PFSK-1 (cell line): ENCODE measurements around the gene DRAXIN.

ENCODE experiments used
- FOXP2 ChIP-seq: optimal IDR thresholded peaks from 2 replicates; pipeline ENCODE3; 2011; ENCODE audit warnings: borderline replicate concordance, control low read depth, inconsistent platforms; ENCODE audit not compliant: insufficient read depth; ENCODE audit errors: extremely low read length, extremely low read depth
- POLR2AphosphoS5 ChIP-seq: IDR thresholded peaks from 2 replicates; pipeline ENCODE4 v1.6.1; 2012; ENCODE audit warnings: low read depth, mild to moderate bottlenecking, control low read depth, low read length, moderate library complexity
- SIN3A ChIP-seq: IDR thresholded peaks from 2 replicates; pipeline ENCODE4 v1.6.1; 2012; ENCODE audit warnings: mild to moderate bottlenecking, low read length, moderate library complexity, borderline replicate concordance; ENCODE audit not compliant: insufficient read depth
- TAF1 ChIP-seq: IDR thresholded peaks from 2 replicates; pipeline ENCODE4 v1.6.1; 2012; ENCODE audit warnings: low read length, control low read depth, borderline replicate concordance; ENCODE audit not compliant: insufficient read depth
- TF ChIP-seq, protein P1 (sequence below), 2 experiments: IDR thresholded peaks; 2 replicates each; pipeline versions ENCODE4 v1.6.1 to v1.8.0; 2011 to 2012; ENCODE audit warnings: low read depth in 2 of 2, low read length in 2 of 2, control low read depth in 1 of 2, inconsistent platforms in 1 of 2, mild to moderate bottlenecking in 1 of 2, moderate library complexity in 1 of 2; ENCODE audit not compliant: insufficient read depth in 1 of 2

DRAXIN gene

GRCh38 chr1:11680270-11681070 lies 11.0 kb upstream of the DRAXIN start:
- TF ChIP-seq, protein P1, sequence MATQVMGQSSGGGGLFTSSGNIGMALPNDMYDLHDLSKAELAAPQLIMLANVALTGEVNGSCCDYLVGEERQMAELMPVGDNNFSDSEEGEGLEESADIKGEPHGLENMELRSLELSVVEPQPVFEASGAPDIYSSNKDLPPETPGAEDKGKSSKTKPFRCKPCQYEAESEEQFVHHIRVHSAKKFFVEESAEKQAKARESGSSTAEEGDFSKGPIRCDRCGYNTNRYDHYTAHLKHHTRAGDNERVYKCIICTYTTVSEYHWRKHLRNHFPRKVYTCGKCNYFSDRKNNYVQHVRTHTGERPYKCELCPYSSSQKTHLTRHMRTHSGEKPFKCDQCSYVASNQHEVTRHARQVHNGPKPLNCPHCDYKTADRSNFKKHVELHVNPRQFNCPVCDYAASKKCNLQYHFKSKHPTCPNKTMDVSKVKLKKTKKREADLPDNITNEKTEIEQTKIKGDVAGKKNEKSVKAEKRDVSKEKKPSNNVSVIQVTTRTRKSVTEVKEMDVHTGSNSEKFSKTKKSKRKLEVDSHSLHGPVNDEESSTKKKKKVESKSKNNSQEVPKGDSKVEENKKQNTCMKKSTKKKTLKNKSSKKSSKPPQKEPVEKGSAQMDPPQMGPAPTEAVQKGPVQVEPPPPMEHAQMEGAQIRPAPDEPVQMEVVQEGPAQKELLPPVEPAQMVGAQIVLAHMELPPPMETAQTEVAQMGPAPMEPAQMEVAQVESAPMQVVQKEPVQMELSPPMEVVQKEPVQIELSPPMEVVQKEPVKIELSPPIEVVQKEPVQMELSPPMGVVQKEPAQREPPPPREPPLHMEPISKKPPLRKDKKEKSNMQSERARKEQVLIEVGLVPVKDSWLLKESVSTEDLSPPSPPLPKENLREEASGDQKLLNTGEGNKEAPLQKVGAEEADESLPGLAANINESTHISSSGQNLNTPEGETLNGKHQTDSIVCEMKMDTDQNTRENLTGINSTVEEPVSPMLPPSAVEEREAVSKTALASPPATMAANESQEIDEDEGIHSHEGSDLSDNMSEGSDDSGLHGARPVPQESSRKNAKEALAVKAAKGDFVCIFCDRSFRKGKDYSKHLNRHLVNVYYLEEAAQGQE (IDR thresholded peaks at IDR 0.05; ENCODE audit: insufficient read depth in 1 of 2, low read depth in 2 of 2, low read length in 2 of 2): no peak
- TF ChIP-seq FOXP2: no peak
- TF ChIP-seq POLR2AphosphoS5: no peak
- TF ChIP-seq TAF1: no peak

DNA sequence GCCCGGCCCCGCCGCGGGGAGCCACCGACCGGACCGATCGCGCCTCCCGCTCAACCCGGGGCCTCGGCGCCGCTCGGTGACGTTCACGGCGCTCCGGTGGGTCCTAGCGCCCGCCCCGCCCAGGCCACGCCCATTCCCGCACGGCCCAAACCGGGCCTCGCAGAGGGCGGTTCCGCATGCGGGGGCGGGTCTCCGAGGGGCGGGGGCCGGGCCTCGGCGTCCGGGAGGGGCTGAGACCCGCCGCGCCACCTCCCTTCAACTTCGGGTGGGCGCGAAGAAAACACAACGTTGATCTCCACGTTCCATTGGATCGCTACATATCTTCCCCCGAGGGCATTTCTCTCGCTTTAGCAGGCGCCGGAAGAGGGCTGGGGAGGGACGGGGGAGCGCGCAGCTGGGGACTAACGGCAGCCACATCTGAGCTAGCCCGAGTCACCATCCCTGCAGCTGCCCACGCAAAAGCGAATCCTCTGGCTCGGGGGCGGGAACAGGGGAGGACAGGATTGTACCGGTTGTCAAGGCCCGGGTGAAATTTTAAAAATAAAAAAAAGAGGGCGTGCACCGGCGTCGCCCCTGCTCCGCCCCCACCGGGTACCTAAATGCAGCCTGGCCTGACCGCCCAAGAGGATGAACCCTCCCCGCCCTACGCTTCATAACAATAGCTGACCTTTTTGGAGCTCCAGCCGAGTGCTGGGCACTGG lies 10.3 kb upstream of the DRAXIN start, which contains the start of gene MAD2L2:
TSS of gene MAD2L2 (minus strand) at position 78 of the 701 bp plus-strand sequence. CDS start 547 bp downstream, outside the sequence.
- TF ChIP-seq POLR2AphosphoS5: peak; percentile 60; the same call in 1 of the 2 replicates
- TF ChIP-seq SIN3A: no peak
- TF ChIP-seq FOXP2: peak; percentile 84
- TF ChIP-seq, protein P1 (IDR thresholded peaks at IDR 0.05; ENCODE audit: insufficient read depth in 1 of 2, low read depth in 2 of 2, low read length in 2 of 2): no peak
- TF ChIP-seq TAF1: no peak

- TF ChIP-seq TAF1 (no peak), FOXP2 (no peak), SIN3A (no peak), POLR2AphosphoS5 (no peak)
- TF ChIP-seq, protein P1 (IDR thresholded peaks at IDR 0.05; ENCODE audit: insufficient read depth in 1 of 2, low read depth in 2 of 2, low read length in 2 of 2): no peak
Measured at GRCh38 chr1:11682287-11682771, 9.2 kb upstream of the DRAXIN start.

GRCh38 chr1:11682799-11683198 lies 8.7 kb upstream of the DRAXIN start:
- TF ChIP-seq POLR2AphosphoS5 (no peak), FOXP2 (no peak), TAF1 (no peak)

DNA sequence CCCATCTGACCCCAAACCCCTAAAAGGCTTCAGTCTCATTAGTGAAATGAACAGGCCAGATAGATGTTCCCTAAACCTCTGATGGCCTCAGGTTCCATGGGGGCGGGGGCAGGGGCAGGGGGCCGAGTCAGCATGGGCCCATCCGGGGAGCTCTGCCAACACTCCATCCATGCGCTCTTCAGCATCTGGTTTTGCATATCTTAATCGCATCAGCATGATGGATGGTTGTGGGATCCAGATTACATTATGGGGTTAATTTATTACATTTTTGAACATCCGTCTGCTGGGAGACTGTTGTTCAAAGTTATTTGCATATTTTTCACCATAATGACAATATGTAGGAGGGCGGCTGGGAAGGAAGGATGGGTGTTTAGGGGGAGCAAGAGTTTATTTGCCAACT lies 7.4 kb upstream of the DRAXIN start:
- no peak for TF ChIP-seq POLR2AphosphoS5
- no peak for TF ChIP-seq FOXP2
- TF ChIP-seq TAF1: no peak
- TF ChIP-seq, protein P1 (IDR thresholded peaks at IDR 0.05; ENCODE audit: insufficient read depth in 1 of 2, low read depth in 2 of 2, low read length in 2 of 2): no peak
- no peak for TF ChIP-seq SIN3A
